ENCODE measurements around the gene GRIP1.
A peak's percentile ranks its signal among the peaks of the same experiment; 100 is the strongest.

GRIP1 gene

DNA sequence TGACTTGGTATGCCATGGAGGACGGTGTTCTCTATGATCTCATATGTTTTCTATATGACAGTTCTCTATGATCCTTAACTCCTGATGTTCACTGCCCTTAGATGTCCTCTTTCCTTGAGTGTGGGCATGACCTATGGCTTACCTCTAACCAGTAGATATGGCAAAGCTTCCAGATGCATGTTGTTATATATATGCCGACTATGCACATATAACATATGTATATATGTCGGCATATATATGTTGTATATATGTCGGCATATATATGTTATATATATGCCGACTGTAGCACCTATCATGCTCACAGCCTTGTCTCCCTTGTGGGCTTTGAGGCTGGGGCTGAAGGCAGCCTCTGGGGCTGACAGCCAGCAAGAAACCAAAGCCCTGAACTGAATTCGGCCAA is 106.0 kb downstream of the GRIP1 start:
- Histone ChIP-seq H3K27ac (no peak overlapping the region), H3K36me3 (replicated peaks) (no peaks in the 10 kb centered on the region), H3K27me3 (replicated peaks) (no peaks in the 10 kb centered on the region), H3K4me3 (ENCODE audit: low read depth, low read length) (no peak overlapping the region)
- DNase-seq = no peak
- TF ChIP-seq, protein P1, sequence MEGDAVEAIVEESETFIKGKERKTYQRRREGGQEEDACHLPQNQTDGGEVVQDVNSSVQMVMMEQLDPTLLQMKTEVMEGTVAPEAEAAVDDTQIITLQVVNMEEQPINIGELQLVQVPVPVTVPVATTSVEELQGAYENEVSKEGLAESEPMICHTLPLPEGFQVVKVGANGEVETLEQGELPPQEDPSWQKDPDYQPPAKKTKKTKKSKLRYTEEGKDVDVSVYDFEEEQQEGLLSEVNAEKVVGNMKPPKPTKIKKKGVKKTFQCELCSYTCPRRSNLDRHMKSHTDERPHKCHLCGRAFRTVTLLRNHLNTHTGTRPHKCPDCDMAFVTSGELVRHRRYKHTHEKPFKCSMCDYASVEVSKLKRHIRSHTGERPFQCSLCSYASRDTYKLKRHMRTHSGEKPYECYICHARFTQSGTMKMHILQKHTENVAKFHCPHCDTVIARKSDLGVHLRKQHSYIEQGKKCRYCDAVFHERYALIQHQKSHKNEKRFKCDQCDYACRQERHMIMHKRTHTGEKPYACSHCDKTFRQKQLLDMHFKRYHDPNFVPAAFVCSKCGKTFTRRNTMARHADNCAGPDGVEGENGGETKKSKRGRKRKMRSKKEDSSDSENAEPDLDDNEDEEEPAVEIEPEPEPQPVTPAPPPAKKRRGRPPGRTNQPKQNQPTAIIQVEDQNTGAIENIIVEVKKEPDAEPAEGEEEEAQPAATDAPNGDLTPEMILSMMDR (IDR thresholded peaks at IDR 0.05; ENCODE audit: low read depth, low read length, missing control alignments) = no peak
- in situ Hi-C loops (cut with HindIII; ENCODE audit: low pct_ligation_motif_present, low sequenced_read_pairs) = no loop called here

GRCh38 chr12:66571361-66571915 is 107.4 kb downstream of the GRIP1 start:
- DNase-seq = no peak
- no peak overlapping the region for H3K27ac ChIP-seq
- TF ChIP-seq, protein P1 (IDR thresholded peaks at IDR 0.05; ENCODE audit: low read depth, low read length, missing control alignments) = no peak
- no peaks in the 10 kb centered on the region for H3K36me3 ChIP-seq (replicated peaks)
- H3K27me3 ChIP-seq (replicated peaks) = no peaks in the 10 kb centered on the region
- H3K4me3 ChIP-seq (ENCODE audit: low read depth, low read length) = no peak overlapping the region
- in situ Hi-C loops (cut with HindIII; ENCODE audit: low pct_ligation_motif_present, low sequenced_read_pairs) = no loop called here

- in situ Hi-C loops (cut with HindIII; ENCODE audit: low pct_ligation_motif_present, low sequenced_read_pairs) = no loop called here
- TF ChIP-seq, protein P1 (IDR thresholded peaks at IDR 0.05; ENCODE audit: low read depth, low read length, missing control alignments) = no peak
- no peak for DNase-seq
- Histone ChIP-seq H3K27me3 (replicated peaks) (no peaks in the 10 kb centered on the region), H3K36me3 (replicated peaks) (no peaks in the 10 kb centered on the region), H3K4me3 (ENCODE audit: low read depth, low read length) (no peak overlapping the region), H3K27ac (no peak overlapping the region)
Observed at GRCh38 chr12:66563220-66563619, 115.7 kb downstream of the GRIP1 start.

DNA sequence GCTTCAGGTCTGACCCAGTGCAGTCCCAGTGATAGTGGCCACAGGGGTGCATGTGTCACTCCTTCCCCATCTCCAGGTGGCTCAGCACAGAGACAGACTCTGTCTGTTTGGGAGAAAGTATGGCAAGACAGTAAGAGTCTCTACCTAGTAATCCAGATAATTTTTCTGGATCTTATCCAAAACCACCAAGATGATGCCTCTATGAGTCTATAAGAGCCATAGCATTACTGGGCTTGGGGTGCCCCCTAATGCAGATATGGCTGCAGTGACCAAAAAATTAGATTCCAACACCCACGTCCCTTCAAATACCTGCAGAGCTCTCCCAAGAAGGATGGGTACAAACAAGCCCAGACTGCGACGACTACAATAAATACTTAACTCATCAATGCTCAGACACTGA is 123.8 kb downstream of the GRIP1 start:
- no peak overlapping the region for H3K27ac ChIP-seq
- in situ Hi-C loops (cut with HindIII; ENCODE audit: low pct_ligation_motif_present, low sequenced_read_pairs) = no loop called here

DNA sequence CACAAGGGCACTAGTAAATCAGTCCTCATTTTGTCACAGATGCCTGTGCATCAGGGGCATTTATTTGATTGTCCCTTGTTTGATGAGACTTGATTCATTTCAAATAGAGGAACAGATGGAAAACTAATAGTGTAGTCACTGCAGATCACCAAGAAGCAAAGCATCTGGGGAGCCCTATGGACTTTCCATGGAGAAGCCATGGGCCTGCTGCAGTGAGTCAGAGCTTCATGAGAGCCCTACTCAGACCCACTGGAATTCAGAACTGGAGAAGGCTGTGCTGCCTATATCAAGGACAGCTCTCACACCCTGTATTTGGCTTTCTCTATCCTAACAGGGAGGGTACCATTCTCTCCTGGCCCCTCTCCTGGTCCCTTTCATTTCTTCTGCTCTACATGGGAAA is 126.2 kb downstream of the GRIP1 start:
- DNase-seq = peak; percentile 16
- in situ Hi-C loops (cut with HindIII; ENCODE audit: low pct_ligation_motif_present, low sequenced_read_pairs) = no loop called here

More for the DNA sequence above, 123.8 kb downstream of the GRIP1 start:
- H3K36me3 ChIP-seq (replicated peaks) = no peaks in the 10 kb centered on the region
- TF ChIP-seq, protein P1 (IDR thresholded peaks at IDR 0.05; ENCODE audit: low read depth, low read length, missing control alignments) = peak; percentile 44
- peak; percentile 28 for DNase-seq
- H3K27me3 ChIP-seq (replicated peaks) = no peaks in the 10 kb centered on the region
- no peak overlapping the region for H3K4me3 ChIP-seq (ENCODE audit: low read depth, low read length)

More for the DNA sequence above, 126.2 kb downstream of the GRIP1 start:
- Histone ChIP-seq H3K27ac (no peak overlapping the region), H3K4me3 (ENCODE audit: low read depth, low read length) (no peak overlapping the region), H3K27me3 (replicated peaks) (no peaks in the 10 kb centered on the region), H3K36me3 (replicated peaks) (no peaks in the 10 kb centered on the region)
- TF ChIP-seq, protein P1 (IDR thresholded peaks at IDR 0.05; ENCODE audit: low read depth, low read length, missing control alignments) = no peak
